Measurements from ENCODE around the gene SNU13.

DNA sequence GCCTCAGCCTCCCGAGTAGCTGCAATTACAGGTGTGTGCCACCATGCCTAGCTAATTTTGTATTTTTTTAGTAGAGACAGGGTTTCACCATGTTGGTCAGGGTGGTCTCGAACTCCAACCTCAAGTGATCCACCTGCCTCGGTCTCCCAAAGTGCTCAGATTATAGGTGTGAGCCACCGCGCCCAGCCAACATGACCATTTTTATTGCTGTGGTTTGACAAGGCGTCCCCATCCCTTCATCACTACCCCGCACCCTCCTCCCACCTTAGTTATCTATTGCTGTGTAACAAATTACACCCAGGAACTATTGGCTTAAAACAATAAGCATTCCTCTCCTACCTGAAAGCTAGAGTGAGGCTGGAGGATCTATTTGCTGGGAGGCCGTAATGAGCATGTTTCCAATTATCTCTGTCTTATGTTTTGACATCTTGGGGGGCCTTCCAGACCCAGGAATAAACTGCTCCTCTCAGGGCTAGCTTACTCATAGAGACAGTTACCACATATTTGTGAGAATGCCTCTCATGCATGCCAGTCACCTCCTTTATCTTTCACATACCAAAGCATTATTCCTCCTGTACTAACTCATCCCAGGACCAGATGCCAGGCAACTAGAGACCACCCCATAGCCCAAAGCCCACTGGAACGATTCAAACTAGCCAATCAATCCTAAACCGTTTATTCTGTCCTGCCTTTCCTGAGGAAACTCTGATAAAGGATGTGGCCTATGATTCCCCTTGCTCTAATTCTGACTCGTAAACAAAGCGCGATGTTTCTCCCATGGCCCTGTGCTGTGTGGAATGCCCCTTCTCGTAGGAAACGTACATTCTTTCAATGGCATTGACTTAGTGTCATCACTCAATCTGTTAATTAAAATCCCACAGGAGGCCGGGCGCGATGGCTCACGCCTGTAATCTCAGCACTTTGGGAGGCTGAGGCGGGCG lies 19.4 kb downstream of the SNU13 start:
- TF ChIP-seq, protein P1, sequence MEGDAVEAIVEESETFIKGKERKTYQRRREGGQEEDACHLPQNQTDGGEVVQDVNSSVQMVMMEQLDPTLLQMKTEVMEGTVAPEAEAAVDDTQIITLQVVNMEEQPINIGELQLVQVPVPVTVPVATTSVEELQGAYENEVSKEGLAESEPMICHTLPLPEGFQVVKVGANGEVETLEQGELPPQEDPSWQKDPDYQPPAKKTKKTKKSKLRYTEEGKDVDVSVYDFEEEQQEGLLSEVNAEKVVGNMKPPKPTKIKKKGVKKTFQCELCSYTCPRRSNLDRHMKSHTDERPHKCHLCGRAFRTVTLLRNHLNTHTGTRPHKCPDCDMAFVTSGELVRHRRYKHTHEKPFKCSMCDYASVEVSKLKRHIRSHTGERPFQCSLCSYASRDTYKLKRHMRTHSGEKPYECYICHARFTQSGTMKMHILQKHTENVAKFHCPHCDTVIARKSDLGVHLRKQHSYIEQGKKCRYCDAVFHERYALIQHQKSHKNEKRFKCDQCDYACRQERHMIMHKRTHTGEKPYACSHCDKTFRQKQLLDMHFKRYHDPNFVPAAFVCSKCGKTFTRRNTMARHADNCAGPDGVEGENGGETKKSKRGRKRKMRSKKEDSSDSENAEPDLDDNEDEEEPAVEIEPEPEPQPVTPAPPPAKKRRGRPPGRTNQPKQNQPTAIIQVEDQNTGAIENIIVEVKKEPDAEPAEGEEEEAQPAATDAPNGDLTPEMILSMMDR (IDR thresholded peaks at IDR 0.05): no peak
- TF ChIP-seq EP300 (IDR thresholded peaks at IDR 0.05): no peak

All from ovary (tissue), 3 donors.